Left renal pelvis (tissue), 4 donors: ENCODE measurements around the gene ADGRD2. TPM values are rescaled to one million over a fixed set of nuclear protein-coding genes. Genes with fewer than 3 reads are reported as not detected.

Experiments used
- DNase-seq, 4 donors: peaks; one replicate each; pipeline ENCODE4 v3.0.0-alpha.2; 2013; ENCODE audit warnings: low read depth in 4 of 4, low spot score in 3 of 4
- polyA plus RNA-seq, 4 donors: library from polyadenylated mRNA; unstranded; fragments of 120-200 nt; gene quantifications; one replicate each; pipeline ENCODE4 v1.2.1, GENCODE V29; 2013; ENCODE audit not compliant: insufficient read length in 4 of 4

The ADGRD2 gene
- polyA plus RNA-seq, 4 donors = 0.11 to 0.23 TPM; not detected in 2

DNA sequence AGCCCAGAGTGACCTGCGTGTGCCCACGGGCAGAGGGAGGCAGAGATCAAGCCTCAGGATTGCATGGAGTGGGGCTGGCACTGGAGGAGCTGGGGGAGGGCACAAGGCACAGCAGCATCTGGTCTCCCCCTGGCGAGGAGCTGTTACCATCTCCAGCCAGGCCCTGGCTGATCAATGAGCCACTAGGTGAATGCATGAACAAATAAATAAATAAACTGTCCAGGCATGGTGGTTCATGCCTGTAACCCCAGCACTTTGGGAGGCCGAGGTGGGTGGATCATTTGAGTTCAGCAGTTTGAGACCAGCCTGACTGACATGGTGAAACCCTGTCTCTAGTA lies 20.8 kb upstream of the ADGRD2 start:
- DNase-seq = no peak

DNA sequence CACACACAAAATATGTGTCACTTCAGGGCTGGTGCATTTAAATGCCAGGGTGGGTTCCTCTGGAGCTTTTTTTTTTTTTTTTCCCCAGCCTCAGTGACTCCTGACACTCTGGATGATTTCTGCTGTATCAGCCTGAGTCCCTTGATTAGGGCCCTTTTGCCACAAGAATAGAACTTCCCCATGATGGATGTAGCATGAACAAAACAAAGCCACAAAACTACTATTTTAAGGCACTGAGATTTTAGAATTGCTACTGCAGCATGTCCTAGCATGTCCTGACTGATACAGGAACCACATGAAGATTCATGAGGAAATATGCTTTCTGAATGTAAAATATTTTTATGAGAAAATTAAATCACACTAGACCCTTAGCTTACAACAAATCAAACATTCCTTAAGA lies 13.9 kb upstream of the ADGRD2 start:
- DNase-seq = no peak

DNA sequence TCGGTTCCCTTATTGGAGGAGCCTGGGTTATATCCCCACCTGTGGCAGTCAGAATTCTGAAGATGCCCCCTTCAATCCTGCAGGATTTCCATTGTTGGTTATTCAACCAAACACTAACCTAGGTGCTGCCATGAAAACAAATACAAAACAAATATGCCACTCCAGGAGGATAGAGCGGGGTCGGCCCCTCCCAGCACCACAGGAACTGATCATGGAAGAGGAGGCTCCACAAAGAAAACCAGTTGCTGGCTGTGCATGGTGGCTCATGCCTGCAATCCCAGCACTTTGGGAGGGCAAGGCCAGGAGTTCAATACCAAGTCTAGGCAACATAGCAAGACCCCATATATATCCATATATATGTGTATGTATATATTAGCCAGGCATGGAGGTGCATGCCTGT lies 13.2 kb upstream of the ADGRD2 start:
- DNase-seq = no peak

DNA sequence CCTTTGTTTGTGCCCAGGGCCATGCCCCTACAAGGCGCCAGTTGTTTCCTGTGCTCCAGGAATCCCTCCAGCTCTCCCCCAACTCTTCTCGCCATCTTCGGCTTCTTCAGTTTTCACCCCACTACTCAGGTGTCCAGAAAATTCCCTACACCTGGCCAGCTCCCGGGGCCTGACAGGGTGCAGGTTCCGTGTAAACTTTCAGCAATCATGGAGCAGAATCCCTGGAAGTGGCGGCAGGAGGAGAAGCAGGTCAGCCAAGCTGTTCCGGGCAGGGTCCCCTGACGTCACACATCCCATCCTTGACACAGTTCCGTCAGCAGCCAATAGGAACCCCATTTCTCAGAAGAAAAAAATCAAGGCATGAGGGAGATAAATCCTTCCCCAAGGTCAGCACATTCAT lies 12.2 kb upstream of the ADGRD2 start:
- DNase-seq = no peak

DNA sequence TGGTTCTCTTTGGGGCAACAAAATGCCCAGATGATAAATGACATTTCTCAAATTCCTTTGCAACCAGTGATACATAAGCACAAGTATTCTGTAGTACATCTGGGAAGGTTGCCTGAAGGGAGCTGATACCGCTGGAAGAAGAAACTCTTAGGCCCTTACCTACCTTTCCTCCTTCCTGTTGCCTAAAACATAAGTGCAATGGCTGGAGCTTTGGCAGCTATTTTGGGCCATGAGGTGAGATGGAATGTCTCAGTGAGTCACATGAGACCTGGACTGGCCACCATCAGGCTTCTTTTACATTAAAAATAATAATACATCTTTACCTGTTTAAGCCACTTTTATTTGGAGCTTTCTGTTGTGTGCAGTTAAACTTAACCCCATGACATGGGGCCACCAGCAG lies 11.2 kb upstream of the ADGRD2 start:
- DNase-seq = no peak

DNA sequence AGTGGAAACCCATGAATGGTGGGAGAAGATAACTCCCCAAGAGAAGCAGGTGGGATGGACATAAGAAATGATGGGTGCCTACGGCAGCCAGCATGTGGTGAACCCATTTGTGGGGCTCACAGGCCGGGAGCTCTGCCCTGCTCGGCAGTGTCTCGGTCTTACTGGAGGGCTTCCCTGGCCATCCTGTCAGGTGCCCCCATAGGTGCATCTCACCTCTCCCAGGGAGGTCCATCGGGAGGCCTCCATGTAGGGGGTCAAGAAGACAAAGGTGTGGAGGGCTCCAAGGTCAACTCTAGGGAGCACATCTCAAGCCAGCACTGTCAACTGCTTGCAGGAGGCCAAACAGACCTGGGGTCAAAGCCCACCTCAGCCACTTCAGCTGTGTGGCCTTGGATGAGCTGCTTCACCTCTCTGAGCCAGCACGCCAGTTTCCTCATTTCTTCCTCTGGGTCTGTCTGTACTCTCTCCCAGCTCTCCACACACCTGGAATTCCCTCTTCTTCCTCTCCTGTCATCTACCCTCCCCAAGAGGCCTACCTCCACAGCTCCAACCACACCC lies 10.5 kb upstream of the ADGRD2 start:
- DNase-seq = no peak

DNA sequence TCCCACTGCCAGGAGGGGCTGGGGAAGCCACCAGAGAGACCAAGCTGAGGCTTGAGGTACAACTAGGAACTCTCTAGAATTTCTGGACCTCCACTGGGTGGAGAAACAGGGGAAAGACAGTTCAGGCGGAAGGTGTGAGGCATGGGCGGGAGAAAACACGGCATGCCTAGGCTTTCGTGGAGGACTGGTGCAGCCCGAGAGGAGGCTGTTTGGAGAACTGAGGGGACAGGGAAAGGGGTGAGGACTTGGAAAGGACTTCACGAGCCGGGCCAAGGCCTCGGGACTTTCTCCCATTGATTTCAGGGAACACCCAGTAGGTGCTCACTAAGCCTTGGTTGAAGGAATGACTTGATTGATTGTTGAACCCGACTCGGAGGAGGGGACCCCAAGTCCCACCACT lies 9.5 kb upstream of the ADGRD2 start:
- no peak for DNase-seq

DNA sequence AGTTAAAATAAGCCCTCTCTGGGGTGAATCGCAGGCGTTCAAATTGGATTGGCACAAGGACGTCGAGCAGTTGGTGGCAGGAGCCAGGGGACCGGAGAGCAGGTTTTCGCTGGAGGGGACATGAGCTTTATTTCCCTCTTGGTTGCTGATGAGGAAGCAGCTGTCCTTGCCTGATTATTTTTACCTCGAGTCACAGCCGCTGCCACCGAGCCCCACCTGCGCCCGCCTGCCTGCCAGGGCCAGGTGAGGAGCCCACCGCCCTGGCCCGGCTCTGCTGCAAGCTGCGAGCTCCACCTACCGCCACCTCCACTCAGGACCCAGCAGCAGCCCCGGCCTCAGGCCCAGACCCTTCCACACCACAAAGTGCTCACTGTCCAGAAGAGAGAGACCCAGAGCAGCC lies 9.0 kb upstream of the ADGRD2 start:
- DNase-seq = no peak

DNA sequence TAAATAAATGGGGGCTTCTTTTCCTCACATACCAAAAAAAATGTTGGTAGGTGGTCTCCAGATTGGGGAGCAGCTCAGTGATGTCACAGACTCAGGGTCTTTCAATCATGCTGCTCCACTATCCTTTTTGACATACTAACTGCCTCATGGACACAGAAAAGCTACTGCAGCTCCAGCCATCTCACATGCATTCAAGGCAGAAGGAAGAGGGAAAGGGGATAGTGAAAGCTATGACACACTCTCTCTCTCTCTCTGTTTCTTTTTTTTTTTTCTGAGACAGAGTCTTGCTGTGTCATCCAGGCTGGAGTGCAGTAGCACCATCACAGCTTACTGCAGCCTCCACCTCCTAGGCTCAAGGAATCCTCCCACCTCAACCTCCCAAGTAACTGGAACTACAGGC lies 7.9 kb upstream of the ADGRD2 start:
- no peak for DNase-seq

DNA sequence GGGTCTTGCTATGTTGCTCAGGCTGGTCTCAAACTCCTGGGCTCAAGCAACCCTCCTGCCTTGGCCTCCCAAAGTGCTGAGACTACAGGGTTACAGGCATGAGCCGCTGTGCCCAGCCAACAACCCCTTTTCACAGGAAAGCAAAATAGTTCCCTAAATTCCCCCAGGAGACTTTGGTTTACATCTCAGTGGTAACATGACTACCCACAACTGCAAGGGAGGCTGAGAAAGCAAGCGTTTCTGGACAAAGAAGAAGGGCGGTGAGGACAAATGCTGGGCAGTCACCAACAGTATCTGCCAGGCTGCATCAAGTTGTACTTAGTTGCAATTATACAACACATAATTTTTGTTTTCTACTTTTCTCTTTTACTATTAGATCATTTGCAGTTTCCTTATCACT lies 7.4 kb upstream of the ADGRD2 start:
- DNase-seq = no peak

DNA sequence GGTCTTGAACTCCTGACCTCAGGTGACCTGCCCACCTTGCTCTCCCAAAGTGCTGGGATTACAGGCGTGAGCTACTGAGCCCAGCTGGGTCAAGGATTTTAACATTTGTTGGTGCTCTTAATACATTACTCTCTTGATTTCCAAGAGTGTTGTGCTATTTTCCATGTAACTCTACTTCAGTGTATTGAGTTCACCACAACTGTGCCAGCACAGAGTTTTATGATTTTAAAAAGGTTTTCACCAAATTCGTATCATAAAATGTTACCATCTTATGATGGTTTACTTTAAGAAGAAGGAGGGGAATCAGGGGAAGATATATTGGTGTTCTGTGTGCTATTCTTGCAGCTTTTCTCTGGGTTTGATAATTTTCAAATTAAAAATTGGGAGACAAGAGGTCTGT lies 6.6 kb upstream of the ADGRD2 start:
- no peak for DNase-seq

DNA sequence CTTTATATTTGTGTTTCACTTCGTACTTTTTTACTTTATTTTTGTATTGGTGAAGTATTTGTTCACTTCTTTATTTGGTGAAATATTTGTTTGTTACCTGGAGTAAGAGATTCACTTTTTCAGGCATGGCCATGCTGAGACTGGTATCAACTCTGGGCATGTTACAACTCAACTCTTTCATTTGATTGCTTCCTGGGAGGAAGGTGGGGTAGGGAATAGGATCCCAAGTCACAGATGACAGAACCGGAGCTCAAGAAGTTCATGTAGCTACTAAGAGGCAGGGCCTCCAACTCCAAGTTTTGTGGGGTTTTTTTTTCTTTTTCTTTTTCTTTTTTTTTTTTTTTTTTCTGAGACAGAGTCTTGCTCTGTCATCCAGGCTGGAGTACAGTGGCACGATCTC lies 6.1 kb upstream of the ADGRD2 start:
- no peak for DNase-seq

DNA sequence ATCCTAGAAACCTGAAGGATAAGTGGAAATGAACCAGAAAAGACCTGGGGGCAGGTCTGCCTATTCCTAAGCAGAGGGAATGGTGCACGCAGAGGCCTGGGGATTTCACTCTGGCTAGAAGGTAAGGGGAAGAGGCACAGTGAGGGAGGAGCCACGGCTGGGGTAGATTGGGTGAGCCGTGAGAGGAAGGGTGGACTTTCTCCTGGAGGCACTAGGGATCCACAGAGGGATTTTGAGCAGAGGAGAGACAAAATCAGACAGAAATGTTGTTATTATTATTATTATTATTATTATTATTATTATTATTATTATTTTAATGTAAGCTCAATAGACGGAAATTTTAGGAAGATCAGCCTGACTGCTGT lies 3.0 kb upstream of the ADGRD2 start:
- no peak for DNase-seq

DNA sequence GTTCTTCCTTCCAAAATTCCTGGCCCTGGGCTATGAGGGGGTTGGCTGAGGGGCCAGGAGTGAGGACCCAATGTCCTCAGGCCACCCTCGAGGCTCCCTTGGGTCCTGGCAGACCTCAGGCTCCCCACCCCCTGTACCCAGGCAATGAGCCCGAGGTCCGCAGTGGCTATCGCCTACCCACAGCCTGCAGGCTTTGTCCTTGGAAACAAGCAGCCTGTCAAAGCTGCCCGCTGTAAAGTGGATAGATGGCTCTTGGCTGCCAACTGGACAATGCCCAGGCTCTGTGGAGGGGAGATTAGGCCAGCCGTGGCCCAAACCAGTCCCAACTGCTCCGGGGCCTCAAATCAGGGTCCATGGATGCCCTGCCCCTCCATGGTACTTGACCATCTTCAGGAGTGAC lies 2.2 kb upstream of the ADGRD2 start:
- no peak for DNase-seq

DNA sequence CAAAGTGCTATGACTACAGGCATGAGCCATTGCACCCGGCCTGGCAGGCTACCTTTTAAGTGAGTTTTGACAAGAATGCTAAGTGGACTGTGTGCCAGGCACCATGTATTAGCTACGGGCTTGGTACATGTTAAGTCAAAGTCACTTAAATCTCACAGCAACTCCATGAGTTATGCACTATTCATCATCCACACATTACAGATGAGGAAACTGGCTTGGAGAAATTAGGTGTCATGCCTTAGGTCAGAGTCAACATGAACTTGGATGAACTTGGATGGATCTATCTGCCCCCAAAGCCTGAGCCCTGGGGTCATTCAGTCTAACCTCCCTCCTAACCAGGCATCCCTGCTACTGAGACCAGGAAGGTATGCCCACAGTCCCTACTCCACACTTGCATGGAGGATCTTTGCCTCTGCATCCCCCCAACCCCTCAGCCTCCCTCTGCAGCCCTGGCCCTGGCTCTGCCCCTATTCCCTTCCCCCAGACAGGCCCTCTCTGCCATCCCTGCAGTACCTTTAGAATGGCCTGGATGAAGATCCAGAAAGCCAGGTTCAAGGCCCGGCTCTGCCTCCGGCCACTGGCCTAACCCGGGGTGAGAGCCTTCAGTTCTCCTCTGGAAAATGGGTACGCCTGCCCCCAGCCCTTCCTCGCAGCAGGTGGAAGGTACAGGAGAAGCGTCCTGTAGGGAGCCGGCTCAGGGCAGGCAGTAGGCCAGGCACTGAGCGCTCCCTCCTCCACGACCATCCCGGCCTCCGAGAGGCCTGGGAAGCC lies 685 bp upstream of the ADGRD2 start:
- DNase-seq = no peak

DNA sequence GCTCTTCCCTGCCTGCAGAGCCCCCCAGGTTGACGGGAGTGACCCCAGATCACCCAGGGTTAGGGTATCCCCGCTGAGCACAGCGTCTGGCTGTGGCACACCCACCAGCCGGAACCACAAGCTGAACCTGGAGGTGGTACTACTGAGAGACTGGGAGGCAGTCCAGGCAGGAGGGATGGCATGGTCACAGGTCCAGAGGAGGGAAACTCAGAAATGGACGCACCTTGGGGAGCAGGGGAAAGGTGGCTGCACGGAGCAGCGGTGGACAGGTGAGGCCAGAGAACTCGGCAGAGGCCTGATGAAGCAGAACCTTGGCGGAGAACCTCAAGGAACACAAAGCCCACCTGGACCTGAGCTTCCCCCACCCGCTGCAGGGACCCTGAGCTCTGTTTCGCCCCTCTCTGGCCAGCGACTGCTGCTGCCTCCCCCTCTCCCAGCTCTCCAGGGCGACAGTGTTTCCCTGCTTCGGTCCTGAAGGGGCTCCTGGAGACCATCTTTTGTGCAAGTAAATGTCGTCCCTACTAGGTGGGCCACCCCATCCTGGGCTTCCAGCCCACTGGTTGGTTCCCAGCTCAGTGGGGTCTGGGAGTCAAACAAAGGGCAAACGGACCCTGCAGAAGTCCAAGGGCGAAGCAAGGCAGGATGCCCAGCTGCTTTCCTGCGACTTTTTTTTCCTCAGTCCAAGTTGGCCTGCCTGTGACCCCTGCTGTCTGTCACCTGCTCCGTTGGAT lies 845 bp downstream of the ADGRD2 start:
- DNase-seq = no peak

DNA sequence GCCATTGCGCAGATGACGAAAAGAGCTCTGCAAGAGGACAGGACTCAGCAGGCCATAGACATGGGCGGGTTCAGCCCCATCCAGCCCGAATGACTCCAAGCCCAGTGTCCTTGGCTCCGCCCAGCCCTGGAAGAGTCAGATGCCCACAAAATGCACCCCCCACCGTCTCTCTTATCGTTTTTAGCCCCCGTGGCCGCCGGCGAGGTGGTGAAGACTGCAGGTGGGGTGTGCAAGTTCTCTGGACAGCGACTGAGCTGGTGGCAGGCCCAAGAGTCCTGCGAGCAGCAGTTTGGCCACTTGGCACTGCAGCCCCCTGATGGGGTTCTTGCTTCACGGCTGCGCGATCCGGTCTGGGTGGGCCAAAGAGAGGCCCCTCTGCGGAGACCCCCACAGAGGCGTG lies 2.1 kb downstream of the ADGRD2 start:
- no peak for DNase-seq

DNA sequence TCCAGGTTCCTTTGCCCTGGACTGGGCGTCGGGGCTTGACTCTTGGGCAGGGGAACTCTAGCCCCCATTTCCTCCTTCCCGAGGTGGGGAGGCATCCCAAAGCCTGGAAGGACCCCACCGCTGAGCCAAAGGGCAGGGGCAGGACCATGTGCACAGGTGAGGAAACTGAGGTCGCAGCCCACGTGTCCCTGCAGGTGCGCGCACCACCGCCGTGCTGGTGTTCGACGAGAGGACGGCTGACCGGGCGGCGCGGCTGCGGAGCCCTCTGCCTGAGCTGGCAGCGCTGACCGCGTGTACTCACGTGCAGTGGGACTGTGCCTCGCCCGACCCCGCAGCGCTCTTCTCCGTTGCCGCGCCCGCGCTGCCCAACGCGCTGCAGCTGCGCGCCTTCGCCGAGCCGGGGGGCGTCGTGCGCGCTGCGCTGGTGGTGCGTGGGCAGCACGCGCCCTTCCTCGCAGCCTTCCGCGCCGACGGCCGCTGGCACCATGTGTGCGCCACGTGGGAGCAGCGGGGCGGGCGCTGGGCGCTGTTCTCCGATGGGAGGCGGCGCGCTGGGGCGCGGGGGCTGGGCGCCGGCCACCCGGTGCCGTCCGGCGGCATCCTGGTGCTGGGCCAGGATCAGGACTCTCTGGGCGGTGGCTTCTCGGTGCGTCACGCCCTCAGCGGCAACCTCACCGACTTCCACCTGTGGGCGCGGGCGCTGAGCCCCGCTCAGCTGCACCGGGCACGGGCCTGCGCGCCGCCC lies 2.8 kb downstream of the ADGRD2 start:
- no peak for DNase-seq

DNA sequence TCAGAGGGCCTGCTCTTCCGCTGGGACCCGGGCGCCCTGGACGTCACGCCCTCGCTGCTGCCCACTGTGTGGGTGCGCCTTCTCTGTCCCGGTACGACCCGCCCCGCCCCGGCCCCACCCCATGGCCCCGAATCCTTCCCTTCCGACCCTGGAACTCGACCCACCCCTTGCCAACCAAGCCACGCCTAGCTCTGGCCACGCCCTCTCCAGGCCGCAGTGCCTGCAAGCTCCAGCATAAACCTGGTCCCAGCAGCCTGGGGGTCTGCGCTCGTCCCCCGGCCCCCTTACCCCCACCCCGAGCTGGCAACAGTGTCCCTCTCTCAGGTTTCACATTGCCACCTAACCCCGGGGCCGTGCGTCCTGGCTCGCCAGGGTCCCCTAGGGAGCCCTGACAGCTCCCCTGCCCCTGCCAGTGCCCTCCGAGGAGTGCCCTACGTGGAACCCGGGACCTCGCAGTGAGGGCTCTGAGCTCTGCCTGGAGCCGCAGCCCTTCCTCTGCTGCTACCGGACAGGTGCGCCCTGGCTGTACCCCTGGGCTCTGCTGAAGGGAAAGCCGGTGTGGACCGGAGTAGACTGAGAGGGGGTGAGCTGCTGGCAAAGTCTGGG lies 3.4 kb downstream of the ADGRD2 start:
- no peak for DNase-seq

DNA sequence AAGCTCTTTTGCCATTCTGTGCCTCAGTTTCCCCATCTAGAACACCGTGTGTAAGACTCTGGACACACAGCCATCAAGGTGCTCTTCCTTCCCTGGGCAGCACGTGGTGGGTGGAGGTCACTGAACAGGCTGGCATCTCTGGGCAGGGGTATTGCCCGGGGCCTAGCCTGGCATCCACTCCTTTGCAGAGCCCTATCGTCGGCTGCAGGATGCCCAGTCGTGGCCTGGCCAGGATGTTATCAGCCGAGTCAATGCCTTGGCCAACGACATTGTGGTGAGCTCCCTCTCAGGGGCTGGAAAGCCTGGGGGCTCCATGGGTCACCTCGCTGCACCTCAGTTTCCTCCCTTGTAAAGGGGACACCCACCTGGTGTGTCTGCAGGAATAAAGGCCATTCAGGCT lies 4.0 kb downstream of the ADGRD2 start:
- DNase-seq = no peak

DNA sequence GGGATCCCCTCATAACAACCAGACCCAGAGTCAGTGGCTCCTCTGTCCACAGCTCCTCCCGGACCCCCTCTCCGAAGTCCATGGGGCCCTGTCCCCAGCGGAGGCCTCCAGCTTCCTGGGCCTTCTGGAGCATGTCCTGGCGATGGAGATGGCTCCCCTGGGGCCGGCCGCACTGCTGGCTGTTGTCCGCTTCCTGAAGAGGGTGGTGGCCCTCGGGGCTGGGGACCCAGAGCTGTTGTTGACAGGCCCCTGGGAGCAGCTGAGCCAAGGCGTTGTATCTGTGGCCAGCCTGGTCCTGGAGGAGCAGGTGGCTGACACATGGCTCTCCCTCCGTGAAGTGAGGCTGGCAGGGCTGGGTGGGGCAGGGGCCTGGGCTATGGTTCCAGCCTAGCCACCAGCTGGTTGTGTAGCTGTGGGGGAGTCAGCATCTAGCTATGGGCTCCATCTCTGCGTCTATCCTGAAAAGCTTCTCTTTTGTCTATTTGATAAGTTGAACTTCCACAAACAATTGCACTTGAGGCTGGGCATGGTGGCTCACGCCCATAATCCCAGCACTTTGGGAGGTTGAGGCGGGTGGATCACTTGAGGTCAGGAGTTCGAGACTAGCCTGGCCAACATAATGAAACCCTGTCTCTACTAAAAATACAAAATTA lies 4.7 kb downstream of the ADGRD2 start:
- no peak for DNase-seq
